Rectal smooth muscle tissue (tissue), 1 donor: ENCODE measurements around the gene TMEM245.

Experiments used
- H3K27ac ChIP-seq: one replicate; pipeline ENCODE4 v1.7.0; 2013; ENCODE audit warnings: low read depth, low read length, inconsistent platforms
- H3K27me3 ChIP-seq: one replicate; pipeline ENCODE4 v1.7.0; 2013; ENCODE audit warnings: low read length; ENCODE audit not compliant: control insufficient read depth, insufficient read depth
- H3K36me3 ChIP-seq: one replicate; pipeline ENCODE4 v1.7.0; 2013; ENCODE audit warnings: low read length; ENCODE audit not compliant: control insufficient read depth, insufficient read depth
- H3K4me1 ChIP-seq: one replicate; pipeline ENCODE4 v1.7.0; 2013; ENCODE audit warnings: low read length; ENCODE audit not compliant: control insufficient read depth, insufficient read depth
- H3K4me3 ChIP-seq: one replicate; pipeline ENCODE4 v1.7.0; 2013; ENCODE audit warnings: low read length
- H3K9ac ChIP-seq: one replicate; pipeline ENCODE4 v1.7.0; 2013; ENCODE audit warnings: low read length

The TMEM245 gene

DNA sequence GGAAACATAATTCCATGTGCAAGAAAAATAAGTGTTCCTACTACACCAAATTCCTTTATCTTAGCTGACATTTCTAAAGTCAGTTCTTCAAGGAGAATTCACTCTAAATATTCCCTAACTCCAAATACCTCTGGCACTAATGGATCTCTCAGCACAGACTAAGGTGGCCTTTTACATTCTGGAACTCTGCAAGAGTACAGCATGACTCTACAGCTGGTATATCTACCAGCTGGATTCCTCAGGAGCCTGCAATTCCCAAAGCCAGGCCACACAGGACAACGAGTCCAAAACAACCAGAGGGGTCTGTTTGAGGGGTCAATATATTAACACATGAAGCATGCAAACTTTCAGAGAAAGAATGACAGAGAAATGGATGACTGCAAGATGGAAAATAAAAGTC, 27.2 kb downstream of the TMEM245 start:
- Histone ChIP-seq H3K9ac (no peak overlapping the region), H3K4me1 (peaks cover 17% of the 10 kb centered on the region), H3K27me3 (no peaks in the 10 kb centered on the region), H3K27ac (no peak overlapping the region), H3K4me3 (no peak overlapping the region), H3K36me3 (peaks cover 18% of the 10 kb centered on the region)

GRCh38 chr9:109092051-109092580, 27.6 kb downstream of the TMEM245 start:
- H3K9ac ChIP-seq = no peak overlapping the region
- H3K36me3 ChIP-seq = peaks cover 18% of the 10 kb centered on the region
- no peaks in the 10 kb centered on the region for H3K27me3 ChIP-seq
- no peak overlapping the region for H3K4me3 ChIP-seq
- no peak overlapping the region for H3K27ac ChIP-seq
- peaks cover 14% of the 10 kb centered on the region for H3K4me1 ChIP-seq

- no peaks in the 10 kb centered on the region for H3K27me3 ChIP-seq
- no peak overlapping the region for H3K9ac ChIP-seq
- H3K4me1 ChIP-seq = no peaks in the 10 kb centered on the region
- peaks cover 15% of the 10 kb centered on the region for H3K36me3 ChIP-seq
- H3K4me3 ChIP-seq = no peak overlapping the region
- H3K27ac ChIP-seq = no peak overlapping the region
Observed at GRCh38 chr9:109088221-109088620, 31.5 kb downstream of the TMEM245 start.

GRCh38 chr9:109087795-109088194, 32.0 kb downstream of the TMEM245 start:
- Histone ChIP-seq H3K9ac (no peak overlapping the region), H3K36me3 (peaks cover 15% of the 10 kb centered on the region), H3K4me1 (no peaks in the 10 kb centered on the region), H3K27me3 (no peaks in the 10 kb centered on the region), H3K4me3 (no peak overlapping the region), H3K27ac (no peak overlapping the region)

DNA sequence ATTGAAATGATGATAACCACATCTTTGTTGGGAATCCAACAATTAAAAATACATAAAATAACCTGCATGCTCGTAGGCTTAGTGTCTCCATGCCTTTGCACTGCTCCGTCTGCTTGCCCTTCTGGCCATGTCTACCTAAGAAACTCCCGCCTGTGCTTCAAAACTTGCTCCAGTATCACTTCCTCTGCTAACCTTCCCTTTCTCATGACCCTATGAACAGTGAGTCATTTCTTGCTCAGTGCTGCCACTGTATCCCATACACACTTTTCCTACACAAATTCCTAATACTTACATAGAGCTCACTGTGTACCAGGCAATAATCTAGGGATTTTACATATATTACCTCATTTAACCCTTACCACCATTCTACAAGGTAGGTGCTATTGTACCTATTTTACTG, 33.5 kb downstream of the TMEM245 start:
- Histone ChIP-seq H3K27ac (no peak overlapping the region), H3K27me3 (no peaks in the 10 kb centered on the region), H3K36me3 (peaks cover 12% of the 10 kb centered on the region), H3K4me3 (no peak overlapping the region), H3K9ac (no peak overlapping the region), H3K4me1 (peaks cover 3% of the 10 kb centered on the region)

GRCh38 chr9:109085510-109085909, 34.2 kb downstream of the TMEM245 start:
- Histone ChIP-seq H3K4me1 (peaks cover 3% of the 10 kb centered on the region), H3K9ac (no peak overlapping the region), H3K27ac (no peak overlapping the region), H3K36me3 (peaks cover 8% of the 10 kb centered on the region), H3K4me3 (no peak overlapping the region), H3K27me3 (no peaks in the 10 kb centered on the region)

DNA sequence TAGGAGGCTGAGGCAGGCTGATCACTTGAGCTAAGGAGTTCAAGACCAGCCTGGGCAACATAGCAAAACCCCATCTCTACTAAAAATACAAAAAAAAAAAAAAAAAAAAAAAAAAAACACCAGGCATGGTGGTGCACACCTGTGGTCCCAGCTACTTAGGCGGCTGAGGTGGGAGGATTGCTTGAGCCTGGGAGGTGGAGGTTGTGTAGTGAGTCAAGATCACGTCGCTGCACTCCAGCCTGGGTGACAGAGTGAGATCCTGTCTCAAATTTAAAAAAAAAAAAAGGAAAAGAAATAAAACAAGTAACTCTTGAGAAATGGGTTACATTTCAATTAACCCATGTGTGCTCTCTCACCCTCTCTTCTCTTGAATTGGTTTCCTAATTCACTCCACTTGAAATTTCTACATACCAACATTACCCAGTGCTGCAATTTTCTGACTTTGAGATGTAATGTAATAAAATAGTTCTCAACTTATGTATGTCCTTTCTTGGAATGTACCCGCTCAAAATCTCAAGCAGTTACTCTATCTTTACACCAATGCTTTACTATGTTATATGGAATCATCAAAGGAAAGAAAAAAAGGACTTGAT, 35.8 kb downstream of the TMEM245 start:
- H3K9ac ChIP-seq = no peak overlapping the region
- H3K27me3 ChIP-seq = no peaks in the 10 kb centered on the region
- peaks cover 3% of the 10 kb centered on the region for H3K4me1 ChIP-seq
- peaks cover 8% of the 10 kb centered on the region for H3K36me3 ChIP-seq
- no peak overlapping the region for H3K4me3 ChIP-seq
- H3K27ac ChIP-seq = no peak overlapping the region

DNA sequence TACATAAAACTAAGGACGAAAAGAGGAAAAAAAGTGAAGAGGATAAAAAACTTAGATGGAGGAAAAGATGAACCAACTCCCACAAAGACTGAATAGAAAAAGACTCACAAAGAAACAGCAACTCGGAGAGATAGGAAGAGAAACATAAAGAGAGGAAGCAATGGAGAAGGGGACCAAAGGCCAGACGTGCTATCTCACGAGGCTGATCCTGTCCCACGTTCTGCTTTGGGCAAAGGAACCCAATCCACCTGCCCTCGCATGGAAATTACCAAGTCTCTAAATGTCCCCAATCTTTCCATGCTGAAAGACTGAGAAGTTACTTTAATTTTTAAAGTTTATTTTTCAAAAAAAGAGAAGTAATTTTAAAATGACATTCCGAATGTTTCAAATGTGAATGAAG, 36.6 kb downstream of the TMEM245 start:
- Histone ChIP-seq H3K4me1 (peaks cover 3% of the 10 kb centered on the region), H3K27me3 (no peaks in the 10 kb centered on the region), H3K9ac (no peak overlapping the region), H3K4me3 (no peak overlapping the region), H3K36me3 (peaks cover 8% of the 10 kb centered on the region), H3K27ac (no peak overlapping the region)

DNA sequence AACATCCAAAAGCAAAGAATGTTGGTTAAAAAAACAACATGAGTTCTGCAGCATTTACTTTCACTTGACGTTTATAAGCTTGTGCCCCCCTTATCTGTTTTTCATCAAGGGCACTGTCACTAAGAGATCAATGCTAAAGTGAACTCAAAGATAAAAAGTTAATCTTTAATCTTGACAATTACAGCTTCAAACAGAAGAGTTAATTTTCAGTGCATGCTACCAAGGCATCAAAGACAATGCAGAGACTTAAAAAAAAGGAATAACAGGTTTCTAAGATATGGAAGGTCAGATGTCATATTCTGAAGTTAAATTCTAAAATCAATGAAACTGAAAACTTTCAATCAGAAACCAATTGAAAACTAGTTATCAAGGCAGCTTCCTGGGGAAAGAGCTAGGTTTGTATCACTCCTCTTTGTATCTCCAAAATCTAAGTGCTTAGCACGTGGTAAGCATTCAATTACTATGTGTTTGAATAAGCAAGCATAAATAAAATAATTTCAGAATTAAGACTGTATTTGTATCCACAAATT, 37.6 kb downstream of the TMEM245 start:
- no peak overlapping the region for H3K4me3 ChIP-seq
- H3K36me3 ChIP-seq = peaks cover 3% of the 10 kb centered on the region
- H3K9ac ChIP-seq = no peak overlapping the region
- no peaks in the 10 kb centered on the region for H3K27me3 ChIP-seq
- H3K27ac ChIP-seq = no peak overlapping the region
- H3K4me1 ChIP-seq = peaks cover 3% of the 10 kb centered on the region

GRCh38 chr9:109074236-109074889, 45.4 kb downstream of the TMEM245 start:
- Histone ChIP-seq H3K27me3 (no peaks in the 10 kb centered on the region), H3K4me1 (no peaks in the 10 kb centered on the region), H3K27ac (no peak overlapping the region), H3K9ac (no peak overlapping the region), H3K4me3 (no peak overlapping the region), H3K36me3 (peaks cover 7% of the 10 kb centered on the region)

DNA sequence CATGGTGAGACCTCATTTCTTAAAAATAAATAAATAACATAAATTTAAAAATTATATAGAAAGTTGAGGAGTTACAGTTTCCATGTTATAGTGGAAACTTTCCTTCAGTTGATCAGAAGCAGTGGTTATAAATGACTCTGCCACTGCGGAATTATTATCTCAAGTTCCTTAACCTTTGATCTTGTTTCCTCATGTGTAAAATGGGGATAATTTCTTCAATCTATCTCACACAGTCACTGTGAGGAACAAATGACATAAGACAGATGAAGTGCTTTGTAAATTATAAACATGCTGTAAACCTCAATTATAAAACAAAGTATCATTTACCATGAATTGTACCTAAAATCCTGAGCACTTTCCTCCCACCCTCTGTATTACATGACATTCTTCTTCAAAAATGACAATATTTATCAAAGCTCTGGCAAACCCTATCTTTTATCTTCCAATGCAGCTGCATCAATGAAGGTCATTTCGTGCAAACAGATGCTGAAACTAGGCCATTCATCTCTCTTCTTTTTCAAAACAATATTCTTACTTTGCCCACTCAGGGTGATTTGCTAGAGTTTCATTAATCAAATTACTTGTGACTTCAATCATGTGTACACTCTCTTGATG, 46.8 kb downstream of the TMEM245 start:
- Histone ChIP-seq H3K27ac (no peak overlapping the region), H3K4me1 (no peaks in the 10 kb centered on the region), H3K36me3 (peaks cover 4% of the 10 kb centered on the region), H3K27me3 (no peaks in the 10 kb centered on the region), H3K9ac (no peak overlapping the region), H3K4me3 (no peak overlapping the region)

- H3K36me3 ChIP-seq = peaks cover 4% of the 10 kb centered on the region
- no peak overlapping the region for H3K9ac ChIP-seq
- H3K4me3 ChIP-seq = no peak overlapping the region
- no peak overlapping the region for H3K27ac ChIP-seq
- H3K4me1 ChIP-seq = no peaks in the 10 kb centered on the region
- H3K27me3 ChIP-seq = no peaks in the 10 kb centered on the region
Observed at GRCh38 chr9:109072133-109072692, 47.5 kb downstream of the TMEM245 start.
